Large intestine (tissue), 12 donors: ENCODE measurements around the gene SLAMF9. TPM values are rescaled to one million over a fixed set of nuclear protein-coding genes. Genes with fewer than 3 reads are reported as not detected.

Source experiments
- DNase-seq, 2 donors: peaks; one replicate each; pipeline versions ENCODE4 v3.0.0 to v3.0.0-alpha.2; 2013
- H3K27ac ChIP-seq: one replicate; pipeline ENCODE4 v1.5.1; 2013; ENCODE audit warnings: low read length
- H3K27me3 ChIP-seq: 2 replicates; pipeline ENCODE4 v1.6.1; 2013; ENCODE audit warnings: low read length; ENCODE audit not compliant: control insufficient read depth, insufficient read depth
- H3K36me3 ChIP-seq: 2 replicates; pipeline ENCODE4 v1.6.1; 2013; ENCODE audit warnings: low read length; ENCODE audit not compliant: control insufficient read depth, insufficient read depth
- H3K4me1 ChIP-seq: one replicate; pipeline ENCODE4 v1.6.1; 2013; ENCODE audit warnings: low read length; ENCODE audit not compliant: control insufficient read depth, insufficient read depth
- H3K4me3 ChIP-seq: one replicate; pipeline ENCODE4 v1.5.1; 2013; ENCODE audit warnings: low read length
- H3K9me3 ChIP-seq: one replicate; pipeline ENCODE4 v1.6.1; 2013; ENCODE audit warnings: mild to moderate bottlenecking, low read depth, low read length, moderate library complexity; ENCODE audit not compliant: control insufficient read depth
- WGBS: methylation state at CpG from one replicate; pipeline ENCODE4 v1.1.5; 2013; ENCODE audit warnings: low lambda C conversion rate; ENCODE audit not compliant: insufficient coverage; 5-methylcytosine and 5-hydroxymethylcytosine counted together
- long read RNA-seq, 11 donors: transcript quantifications; one replicate each; lab custom pipeline, GENCODE V29; 2026
- polyA plus RNA-seq: library from polyadenylated mRNA; unstranded; fragments of 120-200 nt; gene quantifications from one replicate; pipeline ENCODE4 v1.2.1, GENCODE V29; 2013

SLAMF9 gene
- polyA plus RNA-seq = 0.33 TPM
- long read RNA-seq, donor 1 = 0 reads
- long read RNA-seq, donor 2 = 0 reads
- long read RNA-seq, donor 3 = 0 reads
- long read RNA-seq, donor 4 = 0 reads
- long read RNA-seq, donor 5 = 0 reads
- long read RNA-seq, donor 6 = 0 reads
- long read RNA-seq, donor 7 = 0 reads
- long read RNA-seq, donor 8 = 0 reads
- long read RNA-seq, donor 9 = 0 reads
- long read RNA-seq, donor 10 = 0 reads
- long read RNA-seq, donor 11 = 0 reads

GRCh38 chr1:159953536-159954515, at the start of gene SLAMF9:
TSS of gene SLAMF9 (minus strand) at chr1:159954237. CDS start at chr1:159954137, 100 bp downstream.
- 74% methylated on average over 5 of the region's 11 CpGs for WGBS
- no peaks in the 10 kb centered on the region for H3K36me3 ChIP-seq
- no peak for DNase-seq

GRCh38 chr1:160001440-160001839, 47.4 kb upstream of the SLAMF9 start:
- Histone ChIP-seq H3K4me3 (no peak overlapping the region), H3K4me1 (peaks cover 32% of the 10 kb centered on the region), H3K27ac (no peak overlapping the region), H3K9me3 (no peaks in the 10 kb centered on the region), H3K36me3 (no peaks in the 10 kb centered on the region), H3K27me3 (no peaks in the 10 kb centered on the region)
- DNase-seq = no peak
- WGBS = 67% methylated on average over 1 of the region's 2 CpGs

More at GRCh38 chr1:159953536-159954515, at the start of gene SLAMF9:
- no peak within 1 kb of the TSS for H3K27ac ChIP-seq
- no peaks in the 10 kb centered on the region for H3K9me3 ChIP-seq
- peaks cover 16% of the 10 kb centered on the region for H3K4me1 ChIP-seq
- H3K27me3 ChIP-seq = no peaks in the 10 kb centered on the region
- H3K4me3 ChIP-seq = no peak within 1 kb of the TSS

- Histone ChIP-seq H3K4me1 (peaks cover 16% of the 10 kb centered on the region), H3K9me3 (no peaks in the 10 kb centered on the region), H3K36me3 (no peaks in the 10 kb centered on the region), H3K4me3 (no peak overlapping the region), H3K27ac (no peak overlapping the region), H3K27me3 (no peaks in the 10 kb centered on the region)
- no peak for DNase-seq
- no CpG with 5 or more reads among the region's 4 CpGs for WGBS
Observed at GRCh38 chr1:159999204-159999603, 45.2 kb upstream of the SLAMF9 start.

GRCh38 chr1:159996653-159997052, 42.6 kb upstream of the SLAMF9 start:
- H3K9me3 ChIP-seq = no peaks in the 10 kb centered on the region
- no peaks in the 10 kb centered on the region for H3K36me3 ChIP-seq
- DNase-seq = no peak
- no peak overlapping the region for H3K27ac ChIP-seq
- no peak overlapping the region for H3K4me3 ChIP-seq
- no peaks in the 10 kb centered on the region for H3K27me3 ChIP-seq
- H3K4me1 ChIP-seq = peaks cover 5% of the 10 kb centered on the region

GRCh38 chr1:159994896-159995295, 40.9 kb upstream of the SLAMF9 start:
- no peak overlapping the region for H3K4me3 ChIP-seq
- no CpG with 5 or more reads among the region's 2 CpGs for WGBS
- DNase-seq = no peak
- peaks cover 5% of the 10 kb centered on the region for H3K4me1 ChIP-seq
- no peaks in the 10 kb centered on the region for H3K27me3 ChIP-seq
- no peak overlapping the region for H3K27ac ChIP-seq
- no peaks in the 10 kb centered on the region for H3K9me3 ChIP-seq
- H3K36me3 ChIP-seq = no peaks in the 10 kb centered on the region

- no peak for DNase-seq
- H3K4me3 ChIP-seq = no peak overlapping the region
- peaks cover 5% of the 10 kb centered on the region for H3K4me1 ChIP-seq
- H3K36me3 ChIP-seq = no peaks in the 10 kb centered on the region
- H3K27me3 ChIP-seq = no peaks in the 10 kb centered on the region
- no peak overlapping the region for H3K27ac ChIP-seq
- no peaks in the 10 kb centered on the region for H3K9me3 ChIP-seq
- WGBS = no CpG with 5 or more reads among the region's 2 CpGs
Observed at GRCh38 chr1:159993911-159994310, 39.9 kb upstream of the SLAMF9 start.

GRCh38 chr1:159992161-159992560, 38.1 kb upstream of the SLAMF9 start:
- no CpG with 5 or more reads among the region's 1 CpG for WGBS
- Histone ChIP-seq H3K36me3 (no peaks in the 10 kb centered on the region), H3K27ac (peak overlapping the region; percentile 30), H3K4me3 (no peak overlapping the region), H3K4me1 (peaks cover 5% of the 10 kb centered on the region), H3K9me3 (no peaks in the 10 kb centered on the region), H3K27me3 (no peaks in the 10 kb centered on the region)
- DNase-seq = no peak

GRCh38 chr1:159991513-159991912, 37.5 kb upstream of the SLAMF9 start:
- H3K36me3 ChIP-seq = no peaks in the 10 kb centered on the region
- WGBS = no CpG with 5 or more reads among the region's 4 CpGs
- peaks cover 1% of the 10 kb centered on the region for H3K9me3 ChIP-seq
- H3K27ac ChIP-seq = peak overlapping the region; percentile 19
- no peaks in the 10 kb centered on the region for H3K27me3 ChIP-seq
- H3K4me3 ChIP-seq = no peak overlapping the region
- peaks cover 5% of the 10 kb centered on the region for H3K4me1 ChIP-seq
- DNase-seq = peak in 1 of 2 donors; percentile 45

GRCh38 chr1:159990005-159990404, 36.0 kb upstream of the SLAMF9 start:
- H3K36me3 ChIP-seq = no peaks in the 10 kb centered on the region
- H3K9me3 ChIP-seq = peaks cover 6% of the 10 kb centered on the region
- no peaks in the 10 kb centered on the region for H3K27me3 ChIP-seq
- no peak overlapping the region for H3K27ac ChIP-seq
- no peak for DNase-seq
- no peak overlapping the region for H3K4me3 ChIP-seq
- 100% methylated on average over 1 of the region's 5 CpGs for WGBS
- peaks cover 5% of the 10 kb centered on the region for H3K4me1 ChIP-seq

- no peak overlapping the region for H3K27ac ChIP-seq
- WGBS = no CpG with 5 or more reads among the region's 3 CpGs
Observed at GRCh38 chr1:159989581-159989980, 35.5 kb upstream of the SLAMF9 start.

More at GRCh38 chr1:159989581-159989980, 35.5 kb upstream of the SLAMF9 start:
- Histone ChIP-seq H3K9me3 (peaks cover 6% of the 10 kb centered on the region), H3K27me3 (no peaks in the 10 kb centered on the region), H3K4me3 (no peak overlapping the region), H3K36me3 (no peaks in the 10 kb centered on the region), H3K4me1 (peaks cover 5% of the 10 kb centered on the region)
- DNase-seq = no peak
